ENCODE results near the gene SLC22A12.

DNA sequence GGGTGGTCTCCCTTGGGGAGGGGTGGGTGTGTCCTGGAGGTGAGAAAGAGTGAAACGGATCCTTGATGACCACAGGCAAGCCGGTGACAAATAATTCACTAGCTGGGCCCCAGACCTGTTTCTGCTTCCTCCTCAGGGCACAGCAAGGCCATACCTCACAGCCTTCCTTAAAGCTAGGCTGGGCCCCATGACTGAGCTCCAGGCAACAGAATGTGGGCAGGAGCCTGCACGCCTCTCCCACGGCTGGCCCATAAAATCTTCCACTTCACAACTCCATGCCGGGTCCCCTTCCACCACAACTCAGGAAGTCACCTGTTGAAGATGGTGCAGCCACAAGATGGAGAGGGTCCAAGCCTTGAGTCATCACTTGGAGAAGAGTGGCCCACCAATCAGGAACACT is 23.9 kb downstream of the SLC22A12 start:
- TF ChIP-seq POLR2A (IDR thresholded peaks at IDR 0.05; ENCODE audit: low read length) (no peak), GATA1 (IDR thresholded peaks at IDR 0.05; ENCODE audit: low read depth, low read length) (no peak)

Data from erythroblast (primary cell).